NCI-H460 (cell line): ENCODE measurements around the gene TEDC1. TPM values are rescaled to one million over a fixed set of nuclear protein-coding genes. Genes with fewer than 3 reads are reported as not detected.
"Not testable (repeated sequence)": the region's sequence is repeated elsewhere in the genome, so short reads cannot be mapped to it uniquely, and the experiment has no call there.

ENCODE experiments used
- DNase-seq: peaks from one replicate; pipeline ENCODE4 v3.0.0-alpha.2; 2016; ENCODE audit warnings: low read depth; ENCODE audit errors: extremely low read depth
- total RNA-seq: library from RNA; depleted of rRNA; stranded (reverse); fragments of >200 nt; shearing (Covaris generic); gene quantifications from 2 replicates; pipeline ENCODE4 v1.2.3, GENCODE V29; 2014; rRNA removed

The TEDC1 gene
- total RNA-seq, 1 experiment from 2014 or later: 23.1 TPM

DNA sequence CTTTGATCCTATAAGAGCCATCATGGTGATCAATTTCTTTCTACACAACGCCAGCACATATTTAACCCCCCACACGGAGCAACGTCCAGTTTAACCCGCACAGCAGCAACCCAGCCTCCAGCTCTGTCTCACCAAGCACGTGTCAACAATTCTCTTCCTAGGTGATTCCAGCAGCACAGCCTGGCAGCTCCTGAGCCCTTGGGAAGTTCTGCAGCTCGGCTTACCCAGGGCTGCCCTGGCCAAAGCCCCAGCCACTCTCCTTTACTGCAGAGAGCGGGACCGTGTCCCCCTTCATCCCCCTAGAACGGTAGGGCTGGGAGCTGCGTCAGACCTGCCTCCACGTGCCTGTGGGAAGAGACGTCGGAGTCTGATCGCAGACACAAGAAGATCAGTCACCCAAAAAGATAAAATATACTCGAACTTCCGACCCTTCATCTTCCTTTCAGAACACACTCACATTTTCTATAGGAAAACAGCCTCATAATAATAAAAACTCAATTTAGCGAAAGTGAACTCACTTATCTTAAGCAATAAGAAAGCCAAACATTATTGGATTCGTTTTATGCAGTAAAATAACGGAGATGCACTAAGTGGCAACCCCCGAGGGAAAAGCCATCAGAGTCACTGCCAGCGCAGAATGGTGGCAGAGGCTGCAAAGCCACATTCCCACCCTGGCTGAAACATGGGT lies 42.9 kb downstream of the TEDC1 start:
- DNase-seq: no peak

GRCh38 chr14:105534586-105534985 lies 43.5 kb downstream of the TEDC1 start:
- DNase-seq: no peak

- DNase-seq: no peak
These were observed 45.0 kb downstream of the TEDC1 start for GRCh38 chr14:105536051-105536450.

GRCh38 chr14:105536691-105537579 lies 45.9 kb downstream of the TEDC1 start:
- no peak for DNase-seq

DNA sequence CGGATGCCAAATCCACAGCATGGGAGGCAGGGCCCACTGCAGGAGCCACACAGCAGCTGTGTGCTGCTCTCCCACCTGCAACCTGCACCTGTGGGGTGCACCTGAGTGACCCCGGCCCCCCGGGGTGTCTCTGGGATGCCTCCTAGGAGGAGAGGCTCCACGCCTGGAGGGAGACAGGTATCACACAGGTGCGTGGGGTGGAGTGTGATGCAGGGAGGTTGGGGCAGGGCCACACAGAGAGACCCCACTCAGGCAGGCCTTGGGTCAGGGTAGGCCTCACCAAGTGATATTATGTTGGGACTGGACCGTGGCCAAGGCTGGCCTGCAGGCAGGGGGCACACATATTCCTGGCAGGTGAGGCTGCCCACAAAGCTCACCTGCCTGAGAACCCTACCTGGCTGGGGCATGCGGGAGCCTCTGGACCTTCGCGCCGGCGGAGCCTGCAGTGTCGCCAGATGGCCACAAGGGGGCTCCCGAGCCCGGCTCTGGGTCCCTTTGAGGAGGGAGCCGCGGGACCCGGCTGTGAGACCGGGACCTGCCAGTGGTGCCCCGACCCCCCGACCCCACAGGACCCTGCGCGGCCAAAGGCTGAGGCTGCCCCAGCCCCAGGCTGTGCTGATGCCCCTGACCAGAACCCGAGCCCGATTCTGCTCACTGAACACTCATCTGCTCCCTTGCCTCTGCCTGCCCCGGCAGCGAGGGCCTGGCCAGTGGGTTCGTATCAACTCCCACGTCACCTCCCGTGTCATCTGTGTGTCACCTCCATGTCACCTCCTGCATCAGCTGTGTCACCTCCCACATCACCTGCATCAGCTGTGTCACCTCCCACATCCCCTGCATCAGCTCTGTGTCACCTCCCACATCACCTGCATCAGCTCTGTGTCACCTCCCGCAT lies 46.8 kb downstream of the TEDC1 start:
- peak; percentile 50 for DNase-seq

GRCh38 chr14:105538481-105539049 lies 47.5 kb downstream of the TEDC1 start:
- DNase-seq: no peak

- no peak for DNase-seq
These were observed 49.8 kb downstream of the TEDC1 start for GRCh38 chr14:105540811-105541210.

- DNase-seq: no peak
These were observed 50.3 kb downstream of the TEDC1 start for GRCh38 chr14:105541218-105541875.

- not testable (repeated sequence) for DNase-seq
These were observed 54.6 kb downstream of the TEDC1 start for GRCh38 chr14:105545676-105546075.

- DNase-seq: not testable (repeated sequence)
These were observed 55.4 kb downstream of the TEDC1 start for GRCh38 chr14:105546410-105546809.

- not testable (repeated sequence) for DNase-seq
These were observed 56.0 kb downstream of the TEDC1 start for GRCh38 chr14:105547072-105547471.

DNA sequence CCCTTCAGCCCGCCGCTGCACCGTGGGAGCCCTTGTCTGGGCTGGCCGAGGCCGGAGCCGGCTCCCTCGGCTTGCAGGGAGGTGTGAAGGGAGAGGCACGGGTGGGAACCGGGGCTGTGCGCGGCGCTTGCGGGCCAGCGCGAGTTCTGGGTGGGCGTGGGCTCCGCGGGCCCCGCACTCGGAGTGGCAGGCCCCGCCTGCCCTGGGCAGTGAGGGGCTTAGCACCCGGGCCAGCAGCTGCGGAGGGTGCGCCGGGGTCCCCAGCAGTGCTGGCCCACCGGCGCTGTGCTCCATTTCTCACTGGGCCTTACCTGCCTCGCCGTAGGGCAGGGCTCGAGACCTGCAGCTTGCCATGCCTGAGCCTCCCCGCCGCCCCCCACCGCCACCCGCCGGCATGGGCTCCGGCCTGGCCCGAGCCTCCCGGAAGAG lies 56.7 kb downstream of the TEDC1 start:
- no peak for DNase-seq

Other genes with a start within 250 kb of the TEDC1 start
- 15.3 and 16.2 TPM in 2 replicates for gene BTBD6, start 242.7 kb upstream of the TEDC1 start, total RNA-seq
- gene BRF1, start 190.2 kb upstream of the TEDC1 start, total RNA-seq: 16.0 and 17.1 TPM in 2 replicates
- gene PACS2, start 176.5 kb upstream of the TEDC1 start, total RNA-seq: 30.6 and 30.7 TPM in 2 replicates
- 0.49 and 0.50 TPM in 2 replicates for gene TEX22, start 92.7 kb upstream of the TEDC1 start, total RNA-seq
- 68.0 and 77.9 TPM in 2 replicates for gene MTA1, start 71.4 kb upstream of the TEDC1 start, total RNA-seq
- gene CRIP2, start 16.4 kb upstream of the TEDC1 start, total RNA-seq: 13.6 and 18.7 TPM in 2 replicates
- gene CRIP1, start 4.4 kb upstream of the TEDC1 start, total RNA-seq: 65.3 and 85.6 TPM in 2 replicates
- 1.9 and 3.1 TPM in 2 replicates for gene TMEM121, start 35.3 kb downstream of the TEDC1 start, total RNA-seq